GM21515 (cell line): ENCODE measurements around the gene CCR2.
"Not testable (repeated sequence)": the region's sequence is repeated elsewhere in the genome, so short reads cannot be mapped to it uniquely, and the experiment has no call there.

ENCODE experiments used
- ATAC-seq: cut with Tn5 transposase; IDR thresholded peaks from one replicate; pipeline ENCODE4 v1.9.1; 2021; ENCODE audit not compliant: unreplicated experiment

CCR2 gene

DNA sequence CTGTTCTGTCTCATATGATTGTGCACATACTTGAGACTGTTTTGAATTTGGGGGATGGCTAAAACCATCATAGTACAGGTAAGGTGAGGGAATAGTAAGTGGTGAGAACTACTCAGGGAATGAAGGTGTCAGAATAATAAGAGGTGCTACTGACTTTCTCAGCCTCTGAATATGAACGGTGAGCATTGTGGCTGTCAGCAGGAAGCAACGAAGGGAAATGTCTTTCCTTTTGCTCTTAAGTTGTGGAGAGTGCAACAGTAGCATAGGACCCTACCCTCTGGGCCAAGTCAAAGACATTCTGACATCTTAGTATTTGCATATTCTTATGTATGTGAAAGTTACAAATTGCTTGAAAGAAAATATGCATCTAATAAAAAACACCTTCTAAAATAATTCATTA, 21.9 kb downstream of the CCR2 start:
- ATAC-seq, result no peak

DNA sequence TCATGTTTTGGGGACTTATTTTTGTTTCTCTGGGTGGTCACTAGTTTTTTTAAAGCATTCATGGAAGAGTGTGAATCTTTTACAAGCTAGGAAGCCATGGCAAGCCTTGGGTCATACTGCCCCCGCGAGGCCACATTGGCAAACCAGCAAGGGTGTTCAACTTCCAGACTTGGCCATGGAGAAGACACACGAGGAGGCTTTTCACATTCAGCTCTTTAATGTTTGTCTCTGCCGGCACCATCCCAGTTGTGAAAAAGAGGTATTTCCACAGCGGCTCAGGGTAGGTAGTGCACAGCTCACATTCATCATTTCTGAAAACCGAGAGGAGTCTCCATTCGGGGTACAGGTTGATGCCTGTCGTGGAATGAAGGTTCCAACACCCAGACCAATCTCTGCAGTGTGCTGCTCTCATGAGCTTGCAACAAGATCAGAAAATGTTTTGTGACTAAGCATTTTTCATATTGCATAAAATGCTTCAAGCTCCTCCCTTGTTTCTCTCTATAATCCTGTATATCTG, 24.6 kb downstream of the CCR2 start:
- no peak for ATAC-seq

DNA sequence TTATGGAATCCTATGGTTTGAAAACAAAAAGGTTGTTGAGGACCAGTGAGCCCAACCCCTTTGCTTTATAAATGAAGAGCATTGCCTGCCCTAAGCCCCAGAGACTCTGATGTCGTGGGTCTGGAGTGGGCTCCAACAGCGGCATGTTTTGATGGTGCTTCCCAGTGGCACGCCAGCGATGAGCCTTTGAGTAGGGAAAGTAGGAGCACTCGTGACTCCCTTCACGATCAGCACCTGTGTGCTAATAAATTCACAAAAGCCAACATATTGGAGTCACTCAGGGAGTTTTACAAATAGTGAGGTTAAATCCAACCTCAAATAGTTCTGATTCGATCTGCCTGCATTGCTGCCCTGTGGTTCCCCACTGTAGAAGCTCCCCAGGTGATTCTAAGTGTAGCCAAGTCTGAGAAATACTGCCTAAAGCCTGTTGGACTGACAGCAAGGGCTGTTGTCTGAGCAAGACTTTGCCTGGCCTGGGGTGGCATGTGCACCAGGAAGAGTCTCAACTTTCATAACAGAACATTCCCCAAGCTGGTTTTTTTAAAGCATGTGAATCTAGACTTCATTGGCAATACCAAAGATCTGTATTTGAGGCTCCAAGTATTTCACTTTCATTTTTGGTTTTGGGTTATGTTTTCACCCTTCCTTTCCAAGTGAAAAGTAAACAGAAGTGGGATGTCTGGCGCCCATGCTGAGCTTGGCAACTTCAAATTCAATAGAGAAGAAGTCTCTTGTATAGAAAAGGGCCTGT, 26.7 kb downstream of the CCR2 start:
- ATAC-seq, result no peak

DNA sequence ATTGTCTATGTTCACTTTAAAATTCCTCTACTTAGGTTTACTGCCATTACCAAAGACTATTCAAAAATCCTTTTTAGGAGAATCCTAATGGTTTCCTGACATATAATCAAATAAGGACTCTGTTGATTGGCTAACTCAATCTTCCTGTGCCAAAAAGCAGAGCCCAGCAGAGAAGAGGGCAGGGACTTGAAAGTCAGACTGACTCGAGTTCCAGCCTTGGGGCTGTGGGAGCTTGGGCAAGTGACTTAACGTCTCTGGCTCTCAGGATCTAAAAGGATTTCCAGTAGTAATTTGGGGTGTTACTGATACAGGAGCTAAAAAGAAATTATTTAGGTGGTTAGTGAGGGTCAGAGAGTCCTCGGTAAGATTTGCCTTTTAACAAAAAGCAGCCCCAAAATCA, 27.7 kb downstream of the CCR2 start:
- no peak for ATAC-seq

DNA sequence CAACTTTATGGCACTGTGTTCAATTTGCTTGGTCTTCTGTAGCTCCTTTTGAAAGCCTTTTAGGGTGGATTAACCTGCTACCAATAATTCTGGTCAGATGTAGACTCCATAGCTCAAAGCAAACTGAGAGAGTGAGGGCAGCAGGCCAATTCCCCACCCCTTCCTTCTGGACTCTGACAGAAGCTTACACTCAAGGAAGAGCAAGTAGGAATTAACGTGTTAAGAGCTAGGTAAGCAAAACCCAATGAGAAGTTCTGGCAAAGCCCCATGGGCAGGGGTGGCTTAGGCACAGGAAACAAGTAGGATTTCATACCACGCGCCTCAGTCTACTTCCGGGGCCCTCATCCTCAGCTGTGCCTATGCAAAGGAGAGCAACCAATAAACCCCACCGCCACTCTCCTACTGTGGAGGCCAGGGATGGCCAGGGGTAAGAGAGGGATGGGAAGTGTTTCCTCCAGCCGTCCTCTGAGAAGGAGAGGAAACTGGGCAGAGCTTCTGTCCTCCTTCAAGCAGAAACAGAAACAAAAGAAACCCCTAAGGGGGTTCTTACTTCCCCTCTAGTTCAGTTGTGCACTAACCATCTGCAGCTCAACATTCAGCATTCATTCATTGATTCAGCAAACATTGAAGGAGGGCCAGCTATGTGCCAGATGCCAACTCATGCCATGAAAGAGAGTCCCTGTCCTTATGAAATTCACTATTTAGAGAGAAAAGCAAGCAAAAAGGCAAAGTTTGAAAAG, 29.5 kb downstream of the CCR2 start:
- ATAC-seq, result no peak

DNA sequence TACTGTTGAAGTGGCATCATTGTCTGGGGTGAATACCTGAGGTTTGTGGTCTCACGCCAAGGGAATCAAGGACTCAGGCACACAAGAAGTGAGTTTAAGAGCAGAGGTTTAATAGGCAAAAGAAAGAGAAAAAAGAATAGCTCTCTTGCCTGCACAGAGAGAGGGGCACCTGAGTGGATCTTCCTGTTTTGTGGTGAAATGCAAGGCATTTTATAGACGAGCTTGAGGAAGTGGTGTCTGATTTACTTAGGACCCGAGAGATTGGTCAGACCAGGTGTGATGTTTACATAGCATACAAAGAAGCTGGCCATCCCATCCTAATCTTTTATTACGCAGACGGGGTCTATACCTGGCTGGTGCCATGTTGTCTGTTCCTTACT, 30.0 kb downstream of the CCR2 start:
- no peak for ATAC-seq

DNA sequence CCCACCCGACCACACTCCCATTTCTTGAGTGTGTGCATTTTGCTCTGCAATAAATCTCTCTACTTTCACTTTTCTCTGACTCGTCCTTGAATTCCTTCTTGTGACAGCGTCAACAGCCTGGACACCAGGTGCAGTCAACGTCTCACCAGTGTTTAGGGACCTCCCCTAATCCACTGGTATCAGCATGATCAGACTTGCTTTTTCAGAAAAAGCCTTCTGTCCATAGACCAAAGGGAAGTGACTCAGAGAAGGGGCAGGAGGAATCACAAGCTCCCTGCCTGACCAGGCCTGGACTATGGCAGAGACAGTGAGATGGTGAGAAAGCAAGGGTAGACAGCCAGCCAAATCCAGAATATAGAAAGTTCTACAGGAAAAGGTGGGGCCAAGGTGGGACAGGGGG, 32.3 kb downstream of the CCR2 start:
- ATAC-seq, result no peak

DNA sequence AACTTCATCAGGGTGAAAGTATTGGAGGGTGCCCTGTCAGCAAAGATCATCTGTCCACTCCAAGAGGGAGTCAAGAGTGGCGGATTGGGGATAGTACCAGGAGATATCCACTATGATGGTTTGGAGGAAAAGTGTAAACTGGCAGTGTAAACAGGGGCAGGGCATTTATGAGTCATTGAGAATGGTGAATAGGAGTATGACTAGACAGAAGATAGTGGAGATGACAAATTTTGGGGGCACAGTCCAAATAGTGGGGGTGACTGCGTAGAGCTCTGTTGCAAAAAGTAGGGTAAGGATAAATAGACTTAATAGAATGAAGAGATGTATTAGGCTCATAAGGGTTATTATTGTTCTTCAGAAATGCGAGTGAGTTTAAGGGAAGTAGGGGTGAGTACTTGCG, 34.9 kb downstream of the CCR2 start:
- not testable (repeated sequence) for ATAC-seq

DNA sequence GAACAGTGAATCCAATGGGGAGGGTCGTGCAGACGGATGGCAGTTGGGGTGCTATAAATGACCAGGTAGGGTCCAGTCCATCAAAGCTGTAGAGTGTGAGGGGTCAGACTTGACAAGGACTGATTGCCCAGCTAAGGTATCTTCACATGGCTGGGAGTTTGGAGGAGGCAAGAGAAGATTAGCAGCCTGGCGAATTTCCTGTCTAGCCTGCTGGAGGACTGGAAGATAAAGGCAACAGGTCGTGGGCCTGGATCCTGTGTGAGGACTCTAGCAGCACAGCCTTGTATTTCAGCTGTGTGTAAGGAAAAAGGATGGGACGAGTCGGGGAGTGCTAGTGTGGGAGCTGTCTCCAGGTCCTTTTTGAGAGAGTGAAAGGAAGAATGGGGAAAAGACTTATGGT, 35.4 kb downstream of the CCR2 start:
- no peak for ATAC-seq

DNA sequence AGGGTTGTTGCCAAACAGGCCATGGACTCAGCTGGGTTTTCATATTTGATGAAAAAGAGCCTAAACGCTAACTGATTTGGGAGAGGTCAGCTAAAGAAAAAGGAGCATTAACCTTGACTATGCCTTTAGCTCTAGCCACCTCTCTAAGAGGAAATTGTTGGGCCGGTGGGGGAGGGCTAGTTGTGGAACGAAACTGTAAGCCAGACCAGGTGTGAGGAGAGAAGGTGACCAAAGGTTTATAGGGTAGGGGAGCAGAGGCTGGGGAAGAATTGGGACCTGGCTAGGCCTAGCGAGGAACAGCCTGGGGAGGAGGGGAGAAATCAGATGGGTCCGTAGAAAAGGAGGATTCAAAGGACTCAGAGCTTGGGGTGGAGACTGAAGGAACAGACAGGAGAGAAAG, 37.6 kb downstream of the CCR2 start:
- not testable (repeated sequence) for ATAC-seq

DNA sequence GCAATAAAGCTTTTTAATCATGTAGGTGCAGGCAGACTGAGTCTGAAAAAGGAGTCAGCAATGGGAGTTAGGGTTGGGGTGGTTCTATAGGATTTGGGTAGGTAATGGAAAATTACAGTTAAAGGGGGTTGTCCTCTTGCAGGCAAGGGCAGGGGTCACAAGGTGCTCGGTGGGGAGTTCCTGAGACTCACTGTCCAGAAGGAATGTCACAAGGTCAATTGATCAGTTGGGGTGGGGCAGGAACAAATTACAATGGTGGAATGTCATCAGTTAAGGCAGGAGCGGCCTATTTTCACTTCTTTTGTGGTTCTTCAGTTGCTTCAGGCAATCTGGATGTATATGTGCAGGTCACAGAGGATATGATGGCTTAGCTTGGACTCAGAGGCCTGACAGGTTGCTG, 39.1 kb downstream of the CCR2 start:
- ATAC-seq, result no peak

DNA sequence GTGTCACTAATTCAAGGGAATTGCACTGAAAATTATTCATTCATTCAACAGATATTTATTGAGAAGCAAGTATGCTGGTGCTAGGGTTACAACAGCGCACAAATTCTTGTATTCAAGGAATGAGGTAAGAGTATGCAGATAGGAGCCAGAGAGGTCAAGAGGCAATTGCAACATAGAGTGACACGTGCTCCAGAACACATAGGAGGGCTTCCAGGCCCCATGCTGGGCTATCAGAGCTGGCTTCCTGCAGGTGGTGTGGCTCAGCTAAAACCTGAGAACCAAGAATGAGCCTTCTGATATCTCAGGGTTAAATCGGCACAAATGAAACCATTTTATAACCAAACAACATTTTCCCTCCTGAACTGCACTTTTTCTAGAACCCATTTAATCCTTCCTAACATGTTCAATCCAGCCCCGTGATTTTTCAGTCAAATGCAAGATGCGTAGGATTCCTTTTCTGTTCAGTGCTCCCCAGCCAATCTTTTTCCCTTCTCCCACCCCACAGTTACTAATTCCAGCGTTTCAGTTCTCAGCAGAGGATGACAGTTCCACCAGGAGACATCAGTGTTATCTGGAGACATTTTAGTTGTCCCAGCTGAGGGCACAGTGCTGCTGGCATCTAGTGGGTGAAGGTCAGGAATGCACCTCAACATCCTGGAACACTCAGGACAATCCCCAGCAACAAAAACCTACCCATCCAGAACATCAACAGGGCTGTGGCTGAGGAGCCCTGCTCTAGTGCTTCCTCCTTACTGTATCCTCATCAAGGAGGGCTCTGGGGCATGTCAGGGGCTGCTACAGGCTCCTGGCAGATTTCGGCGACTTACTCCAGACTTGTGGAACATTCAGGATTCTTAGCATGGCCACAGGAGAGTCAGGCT, 39.9 kb downstream of the CCR2 start:
- ATAC-seq, result no peak

DNA sequence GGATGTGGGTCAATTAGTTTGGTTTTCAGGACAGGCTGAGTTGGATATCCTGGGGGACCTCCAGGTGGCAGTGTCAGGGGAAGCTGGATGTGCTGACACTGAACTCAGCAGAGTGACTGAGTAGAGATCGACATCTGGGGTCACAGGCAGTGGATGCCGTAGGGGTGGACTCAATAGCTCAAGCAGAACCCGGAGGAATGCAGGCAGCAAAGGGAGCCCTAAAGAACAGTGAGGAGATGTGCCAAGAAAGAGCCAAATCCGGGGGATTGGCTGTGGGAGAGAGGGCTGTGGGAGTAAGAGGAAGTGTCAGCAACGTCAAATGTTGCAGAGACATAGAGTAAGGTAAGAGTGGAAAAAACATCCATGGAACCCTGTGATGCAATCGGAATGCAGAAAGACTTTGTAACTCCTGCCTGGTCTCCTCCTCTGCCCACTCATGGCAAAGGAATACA, 41.3 kb downstream of the CCR2 start:
- ATAC-seq, result no peak

DNA sequence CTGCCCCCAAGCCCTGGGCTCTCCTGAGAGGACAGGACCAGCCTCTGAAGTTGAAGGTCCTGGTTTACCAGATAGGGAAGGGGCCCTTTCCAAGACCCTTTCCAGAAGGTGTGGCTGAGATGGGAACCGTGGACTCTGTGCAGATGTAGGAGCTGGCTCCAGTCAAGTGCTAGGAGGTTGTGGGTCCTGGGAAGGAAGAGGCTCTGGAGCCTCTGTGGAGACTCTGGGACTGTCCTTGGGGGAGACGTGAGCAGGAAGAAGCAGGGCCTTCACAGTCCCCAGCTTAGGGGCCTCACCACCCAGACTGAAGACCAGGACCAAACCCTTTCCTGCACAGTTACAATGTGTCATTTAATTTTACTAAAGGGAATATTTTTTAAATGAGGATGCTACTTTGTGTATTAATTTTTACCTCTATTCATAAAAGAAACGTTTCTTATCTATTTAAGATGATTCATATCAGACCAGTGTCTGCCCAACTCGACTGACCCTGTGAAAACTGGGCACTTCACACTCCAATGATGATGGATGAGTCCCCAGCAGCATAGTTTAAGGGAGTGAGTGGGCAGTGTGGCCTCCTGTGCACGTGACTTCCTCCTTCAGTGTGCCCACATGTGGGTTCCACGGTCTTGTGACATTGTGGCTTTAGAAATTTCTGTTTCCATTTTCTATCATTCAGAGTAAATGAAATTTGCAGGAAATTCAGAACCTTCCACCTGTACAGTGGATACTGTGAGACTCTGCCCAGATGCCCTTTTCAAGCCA, 42.0 kb downstream of the CCR2 start:
- ATAC-seq, result no peak

DNA sequence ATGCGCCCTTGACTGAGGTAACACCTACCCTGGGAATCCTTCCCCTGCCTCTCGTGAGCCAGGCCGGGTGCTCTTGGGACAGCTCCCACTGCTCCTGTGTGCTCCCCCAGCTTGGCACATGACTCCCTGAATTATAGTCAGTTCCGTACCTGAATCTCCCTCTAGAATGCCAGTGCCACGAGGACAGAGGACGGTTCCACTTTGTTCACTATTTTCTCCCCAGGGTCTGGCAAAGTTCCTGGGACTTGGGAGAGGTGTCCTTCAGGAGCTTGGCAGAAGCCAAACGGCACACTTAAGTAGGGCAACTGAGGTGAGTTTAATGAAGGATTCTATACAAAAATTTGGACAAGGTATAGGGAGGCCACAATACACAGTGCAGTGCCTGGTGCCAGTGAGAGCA, 43.2 kb downstream of the CCR2 start:
- ATAC-seq, result no peak

DNA sequence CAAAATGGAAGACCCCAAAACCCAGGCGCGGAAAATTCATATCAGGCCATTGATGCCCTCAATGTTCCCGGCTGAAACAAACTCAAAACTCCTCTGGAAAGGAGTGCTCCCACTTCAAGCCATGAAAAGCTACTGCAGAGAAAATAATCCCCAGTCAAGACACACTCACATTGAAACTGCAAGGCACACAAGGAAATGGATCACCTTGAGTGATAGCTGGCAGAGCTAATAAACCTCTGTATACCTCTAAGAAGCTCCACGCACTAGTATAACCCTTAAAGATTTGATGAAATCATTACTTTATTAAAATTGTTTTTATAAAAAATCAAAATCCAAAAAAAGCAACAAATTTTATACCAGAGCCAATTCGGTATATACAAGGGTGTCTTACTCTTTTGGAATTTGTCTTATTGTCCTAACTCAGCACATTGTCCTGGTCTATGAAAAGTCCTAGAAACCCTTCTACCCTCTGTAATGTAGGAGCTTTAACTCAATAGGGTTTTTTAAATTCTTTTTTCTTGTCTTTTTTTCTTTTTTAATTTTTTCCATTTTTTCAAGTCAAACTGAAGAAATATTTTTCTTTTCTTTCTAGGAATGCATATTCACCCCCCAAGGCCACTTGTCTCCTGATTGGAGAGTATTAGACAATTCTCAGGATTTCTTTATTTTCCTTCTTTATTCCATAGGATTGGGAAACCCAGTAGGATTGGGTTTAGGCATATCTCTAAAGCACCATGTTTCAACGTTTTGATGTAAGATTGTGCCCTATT, 44.5 kb downstream of the CCR2 start:
- no peak for ATAC-seq

DNA sequence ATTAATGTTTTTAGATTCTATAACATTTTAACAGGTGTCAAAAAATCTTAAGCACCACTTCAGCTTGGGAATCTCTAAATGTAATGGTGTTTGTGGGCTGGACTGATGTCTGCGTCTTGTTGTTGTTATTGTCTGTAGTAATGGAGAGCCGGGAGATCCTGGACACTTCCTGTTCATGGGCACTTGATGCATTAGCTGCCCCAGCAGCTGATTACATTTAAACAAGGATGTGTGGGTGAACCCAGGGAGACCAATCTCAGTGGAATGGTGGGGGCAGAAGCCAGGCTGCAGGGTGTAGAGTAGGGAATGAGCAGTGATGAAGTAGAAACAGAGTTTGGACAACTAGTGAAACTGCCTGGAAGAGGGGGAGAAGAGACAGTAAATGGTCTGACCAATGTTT, 45.2 kb downstream of the CCR2 start:
- ATAC-seq, result no peak

DNA sequence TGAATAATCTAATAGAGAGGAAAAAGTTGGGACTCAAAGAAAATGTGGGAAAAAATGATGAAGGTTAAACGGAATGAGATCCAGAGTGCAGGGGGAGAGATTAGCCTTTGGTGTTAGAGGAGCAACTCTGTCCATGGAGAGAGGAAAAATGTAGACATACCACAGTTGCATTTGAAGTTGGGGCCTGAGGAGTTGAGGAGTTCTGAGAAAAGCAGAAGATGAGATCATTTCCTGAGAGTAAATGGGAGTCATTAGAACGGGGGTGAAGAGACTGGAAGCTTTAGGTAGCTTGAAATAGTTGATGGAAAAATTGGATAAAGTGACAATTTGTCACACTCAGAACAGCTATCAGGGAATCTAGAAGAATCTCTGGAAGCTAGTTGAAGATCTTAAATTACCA, 45.6 kb downstream of the CCR2 start:
- no peak for ATAC-seq

DNA sequence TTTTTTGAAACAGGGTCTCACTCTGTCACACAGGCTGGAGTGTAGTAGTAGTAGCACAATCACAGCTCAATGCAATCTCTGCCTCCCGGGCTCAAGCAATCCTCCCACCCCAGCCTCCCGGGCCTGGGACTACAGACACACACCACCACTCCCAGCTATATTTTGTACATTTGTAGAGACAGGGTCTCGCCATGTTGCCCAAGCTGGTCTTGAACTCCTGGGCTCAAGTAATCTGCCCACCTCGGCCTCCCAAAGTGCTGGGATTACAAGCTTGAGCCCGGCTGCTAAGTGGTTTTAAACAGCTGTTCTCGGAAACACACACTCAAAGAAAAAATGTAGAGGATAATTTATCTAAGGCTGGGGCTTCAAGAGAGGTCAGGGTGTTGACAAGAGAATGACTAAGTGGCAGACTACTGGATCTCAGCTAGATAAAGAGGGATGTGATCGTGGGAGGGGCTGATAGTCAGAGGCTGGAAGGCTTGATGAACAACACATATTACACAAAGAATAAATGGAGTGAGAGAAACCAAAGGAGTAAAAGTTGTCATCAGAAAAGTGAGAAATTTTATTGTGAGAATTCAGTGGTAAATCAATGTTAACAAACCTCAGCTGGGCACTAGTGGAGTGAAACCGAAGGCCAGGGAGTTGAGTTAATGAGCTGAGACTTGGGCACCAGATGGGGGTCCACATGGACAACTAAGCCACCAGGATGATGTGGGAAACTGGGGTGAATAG, 46.3 kb downstream of the CCR2 start:
- no peak for ATAC-seq
